GM21381 (cell line): ENCODE measurements around the gene CCNY.

Experiments
- ATAC-seq: cut with Tn5 transposase; IDR thresholded peaks from one replicate; pipeline ENCODE4 v1.9.1; 2021; ENCODE audit warnings: mild to moderate bottlenecking, moderate library complexity; ENCODE audit not compliant: unreplicated experiment

The CCNY gene

DNA sequence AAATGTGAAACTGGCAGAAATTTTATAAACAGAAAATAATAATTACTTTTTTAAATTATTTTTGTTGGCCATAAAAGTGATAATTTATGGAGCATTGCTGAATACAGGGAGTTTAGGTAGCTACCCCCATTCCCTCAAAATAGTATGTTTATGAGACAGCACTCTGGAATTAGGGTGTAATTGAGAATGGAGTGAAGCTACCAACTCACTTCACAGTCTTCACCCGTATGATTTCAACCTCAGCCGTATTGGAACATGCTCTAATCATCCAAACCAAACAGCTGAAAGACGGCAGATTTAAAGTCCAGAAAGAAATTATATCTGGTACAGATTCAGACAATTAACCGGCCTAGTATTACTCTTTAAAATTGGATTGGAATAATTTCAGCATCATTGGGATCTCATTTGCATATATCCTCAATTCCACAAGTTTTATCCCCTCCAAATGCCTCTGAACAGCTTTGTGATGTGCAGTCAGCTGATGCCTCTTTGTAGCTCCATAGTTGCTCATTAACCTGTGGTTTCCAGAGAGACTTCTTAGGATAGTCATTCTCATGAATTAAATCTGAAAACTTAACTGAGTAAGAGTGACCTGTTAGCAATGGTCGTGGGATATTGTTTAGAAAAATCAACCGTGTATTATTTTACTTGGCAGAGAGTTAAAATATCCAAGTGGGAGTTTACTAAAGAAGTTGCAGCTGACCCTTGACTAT is 209.7 kb downstream of the CCNY start:
- no peak for ATAC-seq

DNA sequence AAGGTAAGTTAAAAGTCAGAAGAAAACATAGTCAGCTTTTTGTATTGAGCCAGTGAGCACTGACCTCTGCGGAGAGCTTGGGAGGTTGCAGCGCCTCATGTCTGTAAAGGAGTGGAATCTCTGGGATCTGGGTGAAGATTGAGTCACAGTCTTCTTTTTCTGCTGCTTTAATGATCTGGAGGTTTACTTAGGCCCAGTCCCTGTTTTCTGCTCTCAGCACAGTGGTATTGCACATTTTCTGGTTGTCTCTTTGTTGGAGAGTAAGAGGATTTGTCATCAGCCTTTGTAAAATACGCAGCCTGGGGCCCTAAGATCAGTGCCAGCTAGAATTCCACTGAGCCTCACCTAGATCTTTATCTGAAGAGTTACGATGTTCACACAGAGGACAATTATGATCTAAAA is 210.5 kb downstream of the CCNY start:
- ATAC-seq = no peak

DNA sequence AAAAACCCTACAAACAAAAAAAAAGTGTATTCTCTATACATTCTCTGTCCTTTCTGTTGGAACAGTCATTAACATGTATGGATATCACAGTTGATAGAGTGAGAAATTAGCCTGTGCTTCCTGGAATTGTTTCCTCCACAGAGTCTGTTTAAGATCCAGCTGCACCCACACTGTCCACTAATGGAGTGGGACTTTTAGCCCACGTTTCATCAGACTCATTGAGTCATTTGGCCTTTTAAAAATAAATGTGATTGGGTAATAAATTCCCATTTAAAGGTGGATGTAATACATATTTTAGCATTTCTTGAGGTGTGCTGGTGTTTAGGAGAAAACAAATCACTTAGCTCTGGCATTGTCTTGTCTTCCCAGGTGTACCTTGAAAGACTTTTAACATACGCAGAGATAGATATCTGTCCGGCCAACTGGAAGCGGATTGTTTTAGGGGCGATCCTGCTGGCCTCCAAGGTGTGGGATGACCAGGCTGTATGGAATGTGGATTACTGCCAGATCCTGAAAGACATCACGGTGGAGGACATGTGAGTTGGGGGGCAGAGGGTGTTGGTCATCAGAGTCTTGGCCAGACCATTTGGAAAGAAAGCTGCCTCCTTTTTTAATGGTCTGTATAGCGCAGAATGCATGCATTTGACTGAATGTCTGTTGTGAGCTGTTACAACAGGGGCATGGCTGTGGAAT is 216.5 kb downstream of the CCNY start:
- no peak for ATAC-seq

DNA sequence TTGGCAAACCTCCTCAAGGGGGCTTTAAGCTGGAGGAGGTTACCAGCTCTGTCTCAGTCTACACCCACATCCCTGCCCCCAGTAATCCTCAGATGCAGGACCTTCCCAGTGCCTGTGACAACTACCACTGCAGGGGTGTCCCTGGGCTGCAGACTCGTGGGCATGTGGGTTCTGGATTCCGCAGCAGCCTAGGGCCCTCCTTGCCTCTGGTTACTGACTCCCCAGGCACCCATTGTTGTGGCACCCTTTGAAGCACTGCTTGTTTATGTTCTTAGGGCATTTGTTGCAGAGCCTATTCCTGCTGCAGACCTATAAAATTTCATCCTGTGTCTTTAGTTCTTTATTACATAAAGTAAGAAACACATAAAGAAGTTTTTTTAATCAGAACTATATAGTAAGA is 217.7 kb downstream of the CCNY start:
- ATAC-seq = no peak

DNA sequence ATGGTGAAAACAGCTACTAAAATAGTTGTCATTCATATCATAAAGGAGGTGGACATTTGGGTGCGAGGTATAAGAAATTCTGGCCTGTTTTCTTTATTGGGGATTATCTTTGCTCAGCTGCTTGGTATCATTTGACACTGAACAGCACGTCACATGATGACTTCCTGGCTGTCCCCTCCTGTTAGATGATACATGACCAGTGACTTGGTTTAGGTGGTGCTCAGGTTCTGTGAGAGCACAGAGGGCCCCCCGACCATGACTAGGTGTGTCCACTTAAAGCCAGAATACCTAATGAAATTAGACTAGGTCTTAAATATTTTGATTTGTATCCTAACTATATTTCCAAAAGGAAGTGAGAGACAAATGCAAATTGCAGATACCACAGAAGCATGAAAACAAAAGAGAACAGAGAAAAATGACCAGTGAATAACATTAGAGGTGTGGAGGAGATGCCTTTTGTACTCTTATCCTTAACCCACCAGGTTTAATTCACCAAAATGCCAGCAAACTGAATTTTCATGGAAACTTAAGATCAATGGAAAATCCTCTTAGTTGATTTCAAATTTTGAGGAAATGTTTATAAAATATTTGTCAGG is 218.2 kb downstream of the CCNY start:
- no peak for ATAC-seq

DNA sequence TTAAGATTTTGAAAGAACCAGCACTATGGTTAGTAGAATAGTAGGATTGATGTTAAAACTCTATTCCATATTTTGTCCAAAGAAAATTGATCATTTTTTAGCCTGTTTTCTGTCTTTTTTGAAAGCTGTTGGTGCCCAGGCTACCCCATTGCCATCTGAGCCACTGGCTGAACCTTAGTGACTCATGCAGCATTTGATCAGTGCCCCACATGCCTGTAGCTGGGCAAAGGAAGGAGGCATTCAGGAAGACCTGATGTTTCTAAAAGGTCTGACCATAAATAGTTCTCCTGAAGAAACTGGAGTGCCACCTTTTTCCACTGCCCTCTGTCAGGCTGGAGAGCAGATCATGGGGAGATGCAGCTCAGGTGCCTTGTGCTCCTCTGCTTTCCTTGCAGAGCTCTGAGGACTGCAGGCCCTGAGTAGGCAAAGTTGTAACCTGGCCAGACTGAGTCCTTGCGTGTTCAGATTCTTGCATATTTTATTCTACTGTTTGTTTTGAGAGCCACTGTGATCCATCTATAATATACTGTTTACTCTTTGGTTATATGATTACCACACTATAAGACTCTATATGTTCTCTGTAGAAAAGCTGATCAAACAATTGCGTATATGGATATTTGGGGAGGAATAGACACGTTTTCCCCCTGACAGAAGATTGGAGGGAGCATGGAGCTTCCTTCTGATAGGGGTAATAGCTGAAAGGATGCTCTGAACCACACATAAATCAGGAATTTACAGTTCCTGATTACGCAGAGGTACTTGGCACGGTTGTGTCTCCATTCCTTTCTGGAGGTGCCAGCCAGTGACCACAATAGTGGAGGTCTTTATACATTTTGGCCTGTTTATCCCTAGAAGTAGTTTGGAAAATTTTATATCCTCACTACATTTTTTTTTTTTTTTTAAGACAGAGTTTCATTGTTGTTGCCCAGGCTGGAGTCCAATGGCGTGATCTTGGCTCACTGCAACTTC is 219.9 kb downstream of the CCNY start:
- ATAC-seq = no peak

DNA sequence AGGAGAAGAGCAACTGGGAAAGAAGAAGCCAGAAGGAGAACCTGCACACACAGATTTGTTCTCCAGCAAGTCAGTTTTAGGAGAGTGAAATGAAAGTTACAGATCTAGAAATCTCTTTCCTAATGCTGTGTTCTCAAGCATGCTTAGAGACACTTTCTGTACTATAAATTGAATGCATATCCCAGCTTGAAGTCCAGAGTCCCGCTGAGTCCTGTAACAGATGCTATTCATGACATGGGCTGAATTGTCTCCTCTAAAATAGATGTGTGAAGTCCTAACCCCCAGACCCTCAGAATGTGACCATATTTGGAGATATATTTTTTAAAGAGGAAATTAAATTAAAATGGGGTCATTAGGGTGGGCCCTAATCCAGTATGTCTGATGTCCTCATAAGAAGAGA is 222.0 kb downstream of the CCNY start:
- no peak for ATAC-seq

DNA sequence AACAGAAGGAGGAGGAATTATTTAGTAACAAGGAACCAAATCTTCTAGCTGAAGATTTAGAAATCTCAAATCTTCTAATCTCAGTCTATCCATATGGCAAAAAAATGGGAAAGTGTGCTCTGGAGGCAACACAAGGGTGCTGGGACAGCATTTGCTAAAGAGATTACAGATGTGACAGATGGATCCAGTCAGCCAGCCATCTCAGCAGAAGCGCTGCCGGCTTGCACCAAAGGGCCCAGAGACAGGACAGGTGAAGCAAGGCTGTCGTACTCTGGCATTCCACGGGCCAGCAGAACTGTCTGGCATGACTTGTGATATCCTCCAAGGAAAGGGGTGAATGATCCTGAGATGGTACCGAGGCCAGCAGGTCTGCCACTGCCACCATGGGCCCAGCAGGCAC is 223.1 kb downstream of the CCNY start:
- ATAC-seq = no peak

DNA sequence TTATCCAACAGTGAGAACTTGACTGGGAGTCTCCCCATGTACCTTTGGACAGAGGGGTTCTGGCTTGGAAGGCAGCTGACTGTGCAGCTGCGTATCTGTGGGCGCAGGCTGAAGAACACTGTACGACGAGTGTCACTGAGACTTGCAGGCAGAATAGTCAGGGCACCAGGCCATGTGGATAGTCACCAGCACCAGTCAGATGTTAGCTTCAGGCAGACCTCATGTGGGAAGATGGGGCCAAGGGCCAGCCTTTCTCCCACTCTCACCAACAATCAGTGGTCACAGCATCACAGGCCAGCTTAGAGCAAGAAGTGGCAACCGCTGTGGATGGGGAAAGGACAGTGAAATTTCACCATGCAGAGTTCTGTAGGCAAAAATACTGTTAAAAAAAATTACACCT is 225.4 kb downstream of the CCNY start:
- no peak for ATAC-seq

DNA sequence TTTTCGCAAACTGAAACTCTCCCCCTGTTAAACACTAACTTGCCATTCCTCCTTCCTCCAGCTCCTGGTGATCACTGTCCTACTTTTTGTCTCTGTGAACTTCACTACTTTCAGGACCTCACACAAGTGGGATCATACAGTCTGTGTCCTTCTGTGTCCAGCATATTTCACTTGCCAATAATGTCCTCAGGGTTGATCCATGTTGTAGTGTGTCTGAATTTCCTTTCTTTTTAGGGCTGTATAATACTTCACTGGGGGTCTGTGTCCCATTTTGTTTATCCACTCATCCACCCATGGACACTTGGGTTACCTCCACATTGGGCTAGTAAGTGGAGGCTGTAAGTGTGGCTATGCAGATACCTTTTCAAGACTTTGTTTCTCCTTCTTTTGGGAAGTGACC is 226.1 kb downstream of the CCNY start:
- ATAC-seq = no peak

DNA sequence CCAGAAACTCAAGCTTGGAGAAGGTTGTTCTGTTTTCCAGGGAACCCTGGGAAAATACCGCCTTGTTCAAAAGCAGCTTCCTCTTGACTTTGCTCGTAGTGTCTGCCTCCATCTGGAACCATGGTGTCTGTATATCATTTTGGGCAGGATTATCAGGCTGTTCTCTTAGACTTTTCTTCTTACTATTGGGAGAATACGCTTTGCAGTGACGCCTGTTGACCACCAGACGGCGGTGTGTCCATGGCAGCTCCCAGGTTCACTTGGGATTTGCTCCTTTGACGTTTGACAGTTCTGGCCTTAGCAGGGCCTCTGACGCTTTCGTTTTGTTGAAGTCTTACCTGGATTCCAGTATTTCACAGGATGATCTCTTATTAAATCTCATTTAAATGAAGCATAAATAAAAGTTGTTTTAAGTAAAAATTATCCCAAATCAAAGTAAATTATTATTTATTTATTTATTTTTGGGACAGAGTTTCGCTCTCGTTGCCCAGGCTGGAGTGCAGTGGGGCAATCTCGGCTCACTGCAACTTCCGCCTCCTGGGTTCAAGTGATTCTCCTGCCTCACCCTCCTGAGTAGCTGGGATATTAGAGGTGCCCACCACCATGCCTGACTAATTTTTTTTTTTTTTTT is 227.1 kb downstream of the CCNY start:
- ATAC-seq = peak; percentile 48

DNA sequence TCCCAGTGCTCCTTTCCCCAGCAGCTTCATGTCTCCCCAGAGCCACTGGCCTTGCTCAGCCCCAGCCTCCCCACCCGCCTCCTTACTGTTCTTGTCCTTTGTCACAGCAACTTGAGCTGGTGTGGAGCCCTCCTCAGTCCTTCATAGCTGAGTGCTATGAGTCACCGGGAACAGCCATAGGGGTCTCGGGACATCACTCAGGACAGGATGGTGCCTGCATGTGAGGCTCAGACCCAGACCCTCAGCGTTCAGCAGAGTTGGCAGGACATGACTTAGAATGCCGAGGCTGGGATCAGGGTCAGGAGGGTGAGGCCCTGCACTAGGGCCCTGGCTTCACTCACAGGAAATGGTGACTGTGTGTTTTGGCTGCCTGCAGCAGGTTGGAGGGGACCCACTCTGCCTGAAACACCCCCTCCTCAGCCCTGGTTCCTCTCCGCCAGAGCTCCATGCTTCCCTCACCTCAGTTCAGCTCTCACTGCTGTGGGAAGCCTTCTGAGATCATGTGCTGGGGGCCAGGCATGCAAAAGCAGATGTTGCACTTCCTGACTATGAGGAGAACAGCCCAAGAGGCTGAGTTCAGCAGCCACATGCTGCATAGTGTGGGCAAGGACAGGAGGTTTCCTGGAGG is 228.1 kb downstream of the CCNY start:
- no peak for ATAC-seq

DNA sequence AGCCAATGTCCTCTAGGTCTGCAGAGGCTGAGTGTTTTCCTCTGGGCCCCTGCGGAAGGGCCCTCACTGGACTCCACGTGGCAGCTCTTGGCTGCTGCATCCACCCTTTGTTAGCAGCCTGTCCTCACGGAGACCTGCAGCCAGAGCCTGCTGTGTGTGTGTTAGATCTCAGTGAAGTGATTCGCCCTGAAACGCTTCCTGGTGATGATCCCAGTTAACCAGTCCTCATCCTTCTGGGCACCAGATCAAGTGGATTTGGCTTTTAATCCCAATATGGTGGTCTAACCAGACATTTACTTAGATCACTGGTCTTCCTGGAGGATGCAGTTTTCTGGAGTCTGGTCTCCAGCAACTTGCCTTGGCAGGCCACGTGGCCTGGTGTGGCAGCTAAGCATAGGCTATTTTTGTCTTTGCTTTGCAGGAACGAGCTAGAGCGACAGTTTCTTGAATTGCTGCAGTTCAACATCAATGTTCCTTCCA is 229.3 kb downstream of the CCNY start:
- no peak for ATAC-seq

DNA sequence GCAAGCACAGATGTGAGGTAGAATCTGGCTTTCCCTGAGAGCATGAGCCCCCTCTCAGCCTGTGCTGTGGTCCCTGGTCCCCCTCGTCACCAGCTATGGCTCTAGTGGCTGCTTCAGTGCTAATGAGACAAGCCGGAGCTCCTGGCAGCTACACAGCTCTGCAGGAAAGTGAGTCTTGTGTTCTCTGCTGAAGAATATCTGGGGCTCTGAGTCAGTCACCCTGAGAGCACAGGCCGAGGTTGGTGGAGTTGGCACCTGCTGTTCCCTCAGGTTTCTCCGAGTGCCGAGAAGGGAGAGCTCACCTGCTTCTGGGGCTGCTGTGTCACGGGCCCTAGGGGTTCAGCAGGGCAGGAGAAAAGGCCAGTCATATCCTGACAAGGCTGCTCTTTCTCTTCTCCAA is 231.6 kb downstream of the CCNY start:
- ATAC-seq = no peak

DNA sequence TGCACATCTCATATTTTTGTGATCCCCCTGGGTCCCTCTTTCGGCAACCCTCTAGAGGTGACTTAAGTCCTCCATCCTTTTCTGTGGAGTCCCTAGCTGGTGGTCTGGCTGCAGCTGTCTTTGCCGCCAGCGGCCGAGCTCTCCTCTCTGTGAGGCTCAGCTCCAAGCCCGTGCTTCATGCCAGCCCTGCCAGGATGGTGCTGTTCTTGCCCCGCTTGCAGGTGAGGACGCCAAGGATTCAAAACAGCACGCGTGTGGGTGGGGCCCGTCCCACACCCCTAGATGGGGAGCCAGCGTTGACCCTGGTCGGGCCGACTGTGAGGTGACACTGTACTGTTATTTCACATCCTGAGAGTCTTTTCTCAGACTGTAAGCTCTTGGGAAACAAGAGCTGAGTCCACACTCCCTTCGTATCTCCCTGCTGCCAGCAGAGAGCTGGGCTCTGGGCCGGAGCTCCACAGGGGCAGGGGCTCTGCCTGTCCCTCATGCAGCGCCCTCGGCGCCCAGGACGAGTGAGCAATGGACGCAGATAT is 232.2 kb downstream of the CCNY start:
- no peak for ATAC-seq

DNA sequence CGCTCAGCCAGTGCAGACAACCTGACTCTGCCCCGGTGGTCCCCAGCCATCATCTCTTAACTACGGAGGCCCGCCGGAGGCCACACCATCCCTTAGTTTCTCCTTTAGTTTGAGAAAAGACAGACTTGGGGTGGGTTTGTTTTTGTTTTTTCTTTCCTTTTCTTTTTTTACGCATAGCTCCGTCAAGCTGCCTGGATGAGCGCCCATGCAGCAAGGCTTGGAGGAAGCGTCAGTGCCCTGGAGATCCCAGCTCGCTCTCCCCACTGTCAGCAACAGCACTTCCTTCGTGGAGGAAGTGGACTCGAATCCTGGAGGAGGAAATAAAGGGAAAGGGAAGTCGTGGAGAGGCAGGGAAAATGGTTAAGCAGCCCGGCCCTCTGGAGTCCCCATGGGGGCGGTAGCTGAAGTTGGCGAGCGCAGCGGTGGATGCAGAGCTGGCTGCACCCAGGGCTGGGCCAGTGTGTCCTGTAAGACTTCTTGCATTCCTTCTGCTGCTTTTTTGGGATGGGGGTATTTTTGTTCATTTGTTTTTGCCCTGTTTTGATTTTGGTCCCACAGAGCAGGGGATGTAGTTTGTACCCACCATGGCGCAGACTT is 232.9 kb downstream of the CCNY start:
- no peak for ATAC-seq

DNA sequence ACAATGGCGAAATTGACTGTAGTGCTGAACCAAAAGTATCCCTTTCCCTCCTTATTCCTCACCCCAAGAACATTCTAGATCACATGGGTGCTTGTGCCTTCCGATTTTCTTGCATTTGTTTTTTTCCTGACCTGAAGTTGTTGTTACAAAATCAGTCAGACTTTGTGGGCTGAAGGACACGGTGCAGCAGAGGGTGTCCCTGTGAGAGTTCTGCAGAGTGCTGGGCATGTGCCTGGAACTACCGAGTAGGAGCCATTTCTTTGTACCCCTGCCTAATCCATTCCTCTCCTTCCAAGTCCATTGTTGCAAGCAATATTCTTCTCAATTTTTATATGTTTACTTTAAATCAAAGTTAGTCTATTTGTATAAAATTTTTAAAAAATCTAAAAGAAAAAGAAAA is 233.5 kb downstream of the CCNY start:
- no peak for ATAC-seq

DNA sequence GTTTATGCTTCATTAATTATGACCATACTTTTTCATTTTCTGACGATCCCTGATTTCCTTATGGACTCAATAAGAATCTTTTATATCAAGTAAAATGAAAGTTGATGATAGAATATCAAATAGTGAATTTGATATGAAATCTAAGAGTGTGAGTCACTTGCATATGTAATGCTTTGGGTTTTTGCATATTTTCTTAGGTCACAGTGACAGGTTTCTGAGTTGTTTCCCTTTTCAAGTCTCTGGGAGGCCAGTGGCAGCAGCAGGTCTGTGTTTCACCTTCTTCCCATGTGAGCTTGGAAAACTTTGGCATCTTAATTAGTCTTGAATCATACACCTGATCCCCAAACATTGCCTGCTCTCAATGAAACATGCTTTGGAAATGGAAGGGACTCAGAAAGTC is 234.1 kb downstream of the CCNY start:
- ATAC-seq = no peak

DNA sequence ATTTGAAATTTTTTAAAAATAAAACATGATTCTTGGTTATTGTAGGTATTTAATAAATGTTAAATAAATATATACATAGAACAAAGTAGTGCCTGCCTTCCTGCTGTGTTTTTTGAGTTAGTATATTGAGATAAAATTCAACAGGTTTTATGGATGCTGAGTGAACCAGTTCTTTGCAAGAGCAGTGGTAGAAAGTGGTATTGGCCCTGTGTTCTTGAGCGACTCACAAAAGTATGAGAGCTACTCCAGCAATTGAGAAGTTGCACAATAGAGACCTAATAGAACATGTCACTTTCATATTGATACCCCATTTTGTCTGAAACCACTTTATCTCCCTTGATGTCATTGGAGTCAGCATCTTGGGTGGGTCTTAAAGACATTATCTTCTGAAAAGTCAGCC is 236.3 kb downstream of the CCNY start:
- no peak for ATAC-seq

DNA sequence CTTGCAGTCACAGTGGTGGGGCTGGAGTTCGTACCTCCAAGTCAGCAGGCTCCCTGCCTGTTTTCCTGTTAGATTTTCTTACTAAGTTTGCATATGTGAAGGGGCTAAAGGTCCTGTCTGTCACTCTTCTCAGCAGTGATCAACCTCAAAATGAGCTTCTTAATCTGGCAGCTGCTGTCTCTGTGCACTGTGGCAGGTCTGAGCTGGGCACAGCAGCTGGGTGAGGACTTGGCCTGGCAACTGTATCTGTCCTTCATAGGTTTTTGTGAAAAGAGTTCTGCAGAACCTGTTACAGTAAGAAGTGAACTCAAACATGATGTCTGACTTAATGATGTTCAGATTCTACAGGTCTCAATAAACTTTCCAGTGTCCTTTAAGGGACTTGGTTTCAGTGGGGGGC is 237.5 kb downstream of the CCNY start:
- no peak for ATAC-seq
